H1 (cell line): ENCODE data around the gene NKAIN2. TPM values are rescaled to one million over a fixed set of nuclear protein-coding genes. Genes with fewer than 3 reads are reported as not detected.

Experiments used
- CTCF ChIA-PET: fragments of 300-600 bp; sonication (Branson Sonifier 250); formaldehyde crosslinking; loops from one replicate; lab custom pipeline; 2021; ENCODE audit not compliant: partially characterized antibody; lab: Charles Lee
- POLR2A ChIA-PET: fragments of 300-600 bp; sonication (Branson Sonifier 250); formaldehyde crosslinking; loops from one replicate; lab custom pipeline; 2021; ENCODE audit warnings: inconsistent platforms; ENCODE audit not compliant: partially characterized antibody; lab: Charles Lee
- DNase-seq, 2 experiments: peaks; one replicate each; pipeline versions ENCODE4 v3.0.0 to v3.0.0-alpha.2; 2010 to 2022; ENCODE audit warnings: low spot score in 2 of 2, low read depth in 1 of 2, mixed read lengths in 1 of 2
- FAIRE-seq: peaks from 2 replicates; lab custom pipeline; 2011; peaks lifted over from hg19 to GRCh38; lab: Jason Lieb, UNC
- H2AFZ ChIP-seq: 2 replicates; pipeline ENCODE4 v1.8.1; 2012; ENCODE audit warnings: low read length, inconsistent platforms
- H2AK5ac ChIP-seq: 2 replicates; pipeline ENCODE4 v1.6.1; 2013; ENCODE audit warnings: low read depth, low read length
- H2BK120ac ChIP-seq: replicated peaks from 2 replicates; pipeline ENCODE3; 2013; ENCODE audit warnings: low read depth, low read length, inconsistent platforms
- H2BK12ac ChIP-seq: 2 replicates; pipeline ENCODE4 v1.6.1; 2013; ENCODE audit warnings: low read depth, low read length
- H2BK15ac ChIP-seq: 2 replicates; pipeline ENCODE4 v1.6.1; 2013; ENCODE audit warnings: low read length
- H2BK20ac ChIP-seq: 2 replicates; pipeline ENCODE4 v1.6.1; 2013; ENCODE audit warnings: low read length
- H2BK5ac ChIP-seq: 2 replicates; pipeline ENCODE4 v1.6.1; 2013; ENCODE audit warnings: low read depth, low read length
- H3K14ac ChIP-seq: 2 replicates; pipeline ENCODE4 v1.6.1; 2013; ENCODE audit warnings: inconsistent platforms; ENCODE audit not compliant: insufficient read length
- H3K18ac ChIP-seq: 2 replicates; pipeline ENCODE4 v1.6.1; 2013; ENCODE audit warnings: low read length; ENCODE audit errors: extremely low read depth
- H3K23ac ChIP-seq: 2 replicates; pipeline ENCODE4 v1.6.1; 2013; ENCODE audit warnings: inconsistent platforms; ENCODE audit not compliant: insufficient read length
- H3K23me2 ChIP-seq: 2 replicates; pipeline ENCODE4 v1.6.1; 2013; ENCODE audit warnings: low read depth, low read length
- H3K27ac ChIP-seq: 2 replicates; pipeline ENCODE4 v1.6.1; 2011; ENCODE audit warnings: low read depth, low read length, inconsistent platforms
- H3K27me3 ChIP-seq, 4 experiments: replicated peaks in 1 of 4; 1 replicate in 1 of 4; 2 replicates in 3 of 4; pipeline versions ENCODE4 v1.6.1 to v1.8.1; 2011 to 2013; ENCODE audit warnings: low read length in 3 of 4, mild to moderate bottlenecking in 3 of 4, inconsistent platforms in 2 of 4, mixed read lengths in 2 of 4, moderate library complexity in 1 of 4; ENCODE audit not compliant: control insufficient read depth in 3 of 4, insufficient read depth in 3 of 4; ENCODE audit errors: extremely low read depth in 1 of 4
- H3K36me3 ChIP-seq, 4 experiments: 2 replicates each; pipeline versions ENCODE4 v1.6.1 to v1.8.1; 2011 to 2013; ENCODE audit warnings: mild to moderate bottlenecking in 4 of 4, low read length in 3 of 4, moderate library complexity in 2 of 4, control low read depth in 1 of 4, inconsistent platforms in 1 of 4; ENCODE audit not compliant: insufficient read depth in 4 of 4, control insufficient read depth in 2 of 4
- H3K4ac ChIP-seq: replicated peaks from 2 replicates; pipeline ENCODE3; 2013; ENCODE audit warnings: low read length, low read depth, mixed read lengths, inconsistent platforms; ENCODE audit not compliant: insufficient read length
- H3K4me1 ChIP-seq, 4 experiments: replicated peaks in 1 of 4; 1 replicate in 1 of 4; 2 replicates in 3 of 4; pipeline versions ENCODE4 v1.6.1 to v1.8.1; 2011 to 2013; ENCODE audit warnings: low read length in 3 of 4, inconsistent platforms in 2 of 4, mixed read lengths in 1 of 4; ENCODE audit not compliant: insufficient read depth in 4 of 4, control insufficient read depth in 3 of 4
- H3K4me2 ChIP-seq, 2 experiments: 2 replicates each; pipeline versions ENCODE4 v1.6.1 to v1.8.1; 2011 to 2013; ENCODE audit warnings: low read depth in 2 of 2, low read length in 2 of 2, control low read depth in 1 of 2, inconsistent platforms in 1 of 2, mild to moderate bottlenecking in 1 of 2; ENCODE audit not compliant: insufficient read depth in 1 of 2
- H3K4me3 ChIP-seq, 4 experiments: fragments of 200-600, 300-600 bp in 1 of 4; sonication (generic), shearing (Covaris generic), sonication (Bioruptor Twin) in 1 of 4; 2 replicates each; pipeline versions ENCODE4 v1.5.1 to v1.8.1; 2011 to 2016; ENCODE audit warnings: low read length in 4 of 4, low read depth in 3 of 4, control low read depth in 2 of 4, inconsistent platforms in 2 of 4, mild to moderate bottlenecking in 2 of 4, mixed read lengths in 1 of 4, moderate library complexity in 1 of 4; ENCODE audit not compliant: insufficient read depth in 2 of 4; ENCODE audit errors: extremely low read depth in 1 of 4
- H3K56ac ChIP-seq: replicated peaks from 2 replicates; pipeline ENCODE3; 2013; ENCODE audit warnings: low read depth, mild to moderate bottlenecking, mixed read lengths, low read length, inconsistent platforms; ENCODE audit not compliant: insufficient read length
- H3K79me1 ChIP-seq: 2 replicates; pipeline ENCODE4 v1.6.1; 2013; ENCODE audit warnings: low read depth, low read length, control low read depth
- H3K79me2 ChIP-seq, 2 experiments: 2 replicates each; pipeline versions ENCODE4 v1.6.1 to v1.8.1; 2012 to 2013; ENCODE audit warnings: low read length in 2 of 2, mild to moderate bottlenecking in 2 of 2, inconsistent platforms in 1 of 2; ENCODE audit not compliant: insufficient read depth in 2 of 2, control insufficient read depth in 1 of 2
- H3K9ac ChIP-seq, 4 experiments: replicated peaks in 1 of 4; 1 replicate in 1 of 4; 2 replicates in 3 of 4; pipeline versions ENCODE4 v1.6.1 to v1.8.1; 2011 to 2013; ENCODE audit warnings: low read depth in 3 of 4, low read length in 3 of 4, control low read depth in 2 of 4, mild to moderate bottlenecking in 2 of 4, moderate library complexity in 2 of 4, inconsistent platforms in 1 of 4; ENCODE audit errors: extremely low read depth in 1 of 4
- H3K9me3 ChIP-seq, 2 experiments: 2 replicates each; pipeline versions ENCODE4 v1.6.1 to v1.8.1; 2012 to 2013; ENCODE audit warnings: mild to moderate bottlenecking in 2 of 2, moderate library complexity in 2 of 2, control low read depth in 1 of 2, inconsistent platforms in 1 of 2, low read depth in 1 of 2, low read length in 1 of 2, mixed read lengths in 1 of 2; ENCODE audit not compliant: insufficient read depth in 2 of 2
- H4K20me1 ChIP-seq, 2 experiments: replicated peaks in 1 of 2; 2 replicates each; pipeline versions ENCODE3 to v1.8.1; 2011 to 2013; ENCODE audit warnings: inconsistent platforms in 2 of 2, low read length in 2 of 2, mild to moderate bottlenecking in 1 of 2; ENCODE audit not compliant: insufficient read depth in 2 of 2, control insufficient read depth in 1 of 2
- H4K5ac ChIP-seq: 2 replicates; pipeline ENCODE4 v1.6.1; 2013; ENCODE audit warnings: low read length, low read depth, mixed read lengths, inconsistent platforms; ENCODE audit not compliant: insufficient read length
- H4K8ac ChIP-seq: 2 replicates; pipeline ENCODE4 v1.8.0; 2013; ENCODE audit warnings: mild to moderate bottlenecking, moderate library complexity, low read length, inconsistent platforms; ENCODE audit not compliant: insufficient read depth; ENCODE audit errors: extremely low read depth
- H4K91ac ChIP-seq: replicated peaks from 2 replicates; pipeline ENCODE3; 2013; ENCODE audit warnings: low read length, mixed read lengths, inconsistent platforms; ENCODE audit not compliant: insufficient read length
- ATF3 ChIP-seq: IDR thresholded peaks from 2 replicates; pipeline ENCODE4 v1.6.1; 2011; ENCODE audit warnings: low read depth, mild to moderate bottlenecking, low read length; ENCODE audit not compliant: insufficient read depth
- CBX5 ChIP-seq: fragments of 300-800, 300-1000 bp; sonication (generic); IDR thresholded peaks from 2 replicates; pipeline ENCODE4 v1.7.1; 2016; ENCODE audit warnings: antibody characterized with exemption, low read length, low read depth
- CEBPB ChIP-seq: IDR thresholded peaks from 2 replicates; pipeline ENCODE4 v1.6.1; 2012; ENCODE audit warnings: low read depth, low read length
- CREB1 ChIP-seq: IDR thresholded peaks from 2 replicates; pipeline ENCODE4 v1.6.1; 2012; ENCODE audit warnings: inconsistent platforms
- GTF2F1 ChIP-seq: IDR thresholded peaks from 2 replicates; pipeline ENCODE4 v1.6.1; 2012; ENCODE audit warnings: low read depth, low read length, improper control_type of control experiment, borderline replicate concordance
- KDM5A ChIP-seq: fragments of 200-600 bp; IDR thresholded peaks from 2 replicates; pipeline ENCODE4 v1.7.1; 2012; ENCODE audit warnings: mild to moderate bottlenecking, low read length, inconsistent platforms, mixed read lengths
- POLR2A ChIP-seq, 2 experiments: IDR thresholded peaks; 1 replicate in 1 of 2; 2 replicates in 1 of 2; pipeline ENCODE4 v1.6.1; 2011; ENCODE audit warnings: low read depth in 2 of 2, low read length in 2 of 2, mild to moderate bottlenecking in 2 of 2; ENCODE audit errors: control extremely low read depth in 1 of 2
- POLR2AphosphoS5 ChIP-seq: IDR thresholded peaks from 2 replicates; pipeline ENCODE4 v1.6.1; 2011; ENCODE audit warnings: low read depth, low read length
- RFX5 ChIP-seq: IDR thresholded peaks from 2 replicates; pipeline ENCODE4 v1.6.1; 2011; ENCODE audit warnings: low read depth, low read length, improper control_type of control experiment, borderline replicate concordance
- SP4 ChIP-seq: IDR thresholded peaks from 2 replicates; pipeline ENCODE4 v1.6.1; 2012; ENCODE audit warnings: low read length, inconsistent platforms
- TBP ChIP-seq: IDR thresholded peaks from 2 replicates; pipeline ENCODE4 v1.6.1; 2011; ENCODE audit warnings: low read depth, low read length, improper control_type of control experiment
- ZNF274 ChIP-seq: IDR thresholded peaks from 2 replicates; pipeline ENCODE4 v1.7.0; 2012; ENCODE audit warnings: low read length, borderline replicate concordance; ENCODE audit errors: extremely low read depth
- WGBS, 2 experiments: shearing (Covaris generic) in 1 of 2; methylation state at CpG; one replicate each; pipeline versions ENCODE4 v1.1.6 to v1.1.7; 2013 to 2015; ENCODE audit warnings: low lambda C conversion rate in 2 of 2, mixed read lengths in 2 of 2, inconsistent platforms in 1 of 2, low coverage in 1 of 2, missing lambda C conversion rate in 1 of 2; ENCODE audit not compliant: insufficient replicate concordance in 2 of 2, insufficient coverage in 1 of 2, insufficient read length in 1 of 2; ENCODE audit errors: extremely low coverage in 1 of 2, missing lambda C conversion rate in 1 of 2; 5-methylcytosine and 5-hydroxymethylcytosine counted together
- polyA plus RNA-seq, 7 experiments: library from polyadenylated mRNA; depleted of rRNA in 3 of 7; stranded (reverse) in 5 of 7; unstranded in 2 of 7; fragments of >200 nt in 5 of 7; fragments of 200-250 nt in 2 of 7; gene quantifications; 1 replicate in 5 of 7; 2 replicates in 1 of 7; 4 replicates in 1 of 7; pipeline versions ENCODE4 v1.2.1 to v1.2.3, GENCODE V29; 2011 to 2013; ENCODE audit warnings: missing spikeins in 2 of 7, mixed read lengths in 2 of 7
- total RNA-seq: library from RNA; stranded (reverse); fragmentation: NEBNext Ultra II Directional; extraction: Animal tissue kit (Norgen Biotek cat#: 25700); gene quantifications from 2 replicates; pipeline ENCODE4 v1.2.1, GENCODE V29; 2021

NKAIN2 gene
- total and polyA plus RNA-seq, 2 of the 8 experiments (the other 6 are each of a cell fraction or from before 2014, with no cell fraction given): 0.20 to 0.34 TPM

- H2BK20ac ChIP-seq: no peak overlapping the region
- H3K56ac ChIP-seq: no peak overlapping the region
- no peak for FAIRE-seq
- no peak overlapping the region for H3K4me2 ChIP-seq
- no peak overlapping the region for H3K18ac ChIP-seq
- H4K8ac ChIP-seq: no peak overlapping the region
- H3K4ac ChIP-seq: no peak overlapping the region
- no peak overlapping the region for H2BK12ac ChIP-seq
- no peak overlapping the region for H3K9ac ChIP-seq
- H3K27ac ChIP-seq: no peak overlapping the region
- peaks cover 0 to 3% of the 10 kb centered on the region in 2 experiments; a peak in 1 of 4 replicates for H3K9me3 ChIP-seq
- no peak overlapping the region for H3K14ac ChIP-seq
- no peak overlapping the region for H2BK15ac ChIP-seq
- H3K4me3 ChIP-seq: no peak overlapping the region
- ChIA-PET POLR2A (no interaction called here), CTCF (no interaction called here)
- DNase-seq: no peak
- H3K36me3 ChIP-seq: no peaks in the 10 kb centered on the region
- H3K27me3 ChIP-seq: no peaks in the 10 kb centered on the region
- WGBS, 2 experiments: 100% methylated on average over 1 of the region's 1 CpG; no CpG with 5 or more reads in 1 of the 2 experiments
- no peak overlapping the region for H2AFZ ChIP-seq
- no peaks in the 10 kb centered on the region for H3K79me2 ChIP-seq
- H2AK5ac ChIP-seq: no peak overlapping the region
- H4K20me1 ChIP-seq: no peaks in the 10 kb centered on the region
- H4K91ac ChIP-seq: no peak overlapping the region
- H3K4me1 ChIP-seq: no peaks in the 10 kb centered on the region
- no peak overlapping the region for H4K5ac ChIP-seq
- H3K23me2 ChIP-seq: no peaks in the 10 kb centered on the region
- H2BK5ac ChIP-seq: no peak overlapping the region
- no peaks in the 10 kb centered on the region for H3K79me1 ChIP-seq
- no peak overlapping the region for H3K23ac ChIP-seq
- H2BK120ac ChIP-seq: no peak overlapping the region
- TF ChIP-seq ZNF274: no peak
- TF ChIP-seq CREB1: no peak
- no peak for TF ChIP-seq SP4
- no peak for TF ChIP-seq CBX5
- TF ChIP-seq GTF2F1: no peak
- no peak for TF ChIP-seq RFX5
- no peak for TF ChIP-seq POLR2AphosphoS5
- no peak for TF ChIP-seq KDM5A
- no peak for TF ChIP-seq TBP
- TF ChIP-seq ATF3: no peak
- no peak for TF ChIP-seq CEBPB
- TF ChIP-seq POLR2A (IDR thresholded peaks at IDR 0.05; ENCODE audit: control extremely low read depth in 1 of 2, low read depth in 2 of 2, low read length in 2 of 2): no peak
Observed at GRCh38 chr6:124573953-124574352, 770.3 kb downstream of the NKAIN2 start.
